Measurements from ENCODE around the gene INMT. TPM values are rescaled to one million over a fixed set of nuclear protein-coding genes. Genes with fewer than 3 reads are reported as not detected.

The INMT gene
- total and polyA plus RNA-seq, 2 experiments from 2014 or later = 0.98 to 4.9 TPM

- Histone ChIP-seq H3K27ac (peak within 1 kb of the TSS; percentile 44), H3K27me3 (no peaks in the 10 kb centered on the region), H3K4me1 (ENCODE audit: low read depth) (no peaks in the 10 kb centered on the region), H3K4me3 (peak within 1 kb of the TSS; percentile 82), H3K9me3 (ENCODE audit: low read depth) (no peaks in the 10 kb centered on the region), H3K36me3 (no peaks in the 10 kb centered on the region)
- DNase-seq (ENCODE audit: low read depth in 1 of 2, low spot score in 1 of 2) = peak; percentile 81 to 91
- no peak for TF ChIP-seq CTCF (IDR thresholded peaks at IDR 0.05; ENCODE audit: low read depth, low read length)
These were observed 19.4 kb downstream of the INMT start, which contains the start of gene MINDY4 for GRCh38 chr7:30771174-30771879. MINDY4 (plus strand) TSS chr7:30771417; CDS start chr7:30771494, 77 bp downstream.

GRCh38 chr7:30771880-30772425 is 20.0 kb downstream of the INMT start:
- DNase-seq (ENCODE audit: low read depth in 1 of 2, low spot score in 1 of 2) = no peak
- Histone ChIP-seq H3K27me3 (no peaks in the 10 kb centered on the region), H3K36me3 (no peaks in the 10 kb centered on the region), H3K4me1 (ENCODE audit: low read depth) (no peaks in the 10 kb centered on the region), H3K9me3 (ENCODE audit: low read depth) (no peaks in the 10 kb centered on the region), H3K27ac (peak overlapping the region; percentile 44), H3K4me3 (peak overlapping the region; percentile 82)
- no peak for TF ChIP-seq CTCF (IDR thresholded peaks at IDR 0.05; ENCODE audit: low read depth, low read length)

- Histone ChIP-seq H3K4me1 (ENCODE audit: low read depth) (no peaks in the 10 kb centered on the region), H3K27me3 (no peaks in the 10 kb centered on the region), H3K36me3 (no peaks in the 10 kb centered on the region), H3K9me3 (ENCODE audit: low read depth) (no peaks in the 10 kb centered on the region), H3K27ac (no peak overlapping the region), H3K4me3 (no peak overlapping the region)
- TF ChIP-seq CTCF (IDR thresholded peaks at IDR 0.05; ENCODE audit: low read depth, low read length) = no peak
- no peak for DNase-seq (ENCODE audit: low read depth in 1 of 2, low spot score in 1 of 2)
These were observed 21.0 kb downstream of the INMT start for GRCh38 chr7:30772984-30773383.

- Histone ChIP-seq H3K36me3 (no peaks in the 10 kb centered on the region), H3K9me3 (ENCODE audit: low read depth) (no peaks in the 10 kb centered on the region), H3K27ac (no peak overlapping the region), H3K4me3 (no peak overlapping the region), H3K4me1 (ENCODE audit: low read depth) (peaks cover 10% of the 10 kb centered on the region), H3K27me3 (no peaks in the 10 kb centered on the region)
- TF ChIP-seq CTCF (IDR thresholded peaks at IDR 0.05; ENCODE audit: low read depth, low read length) = no peak
- no peak for DNase-seq (ENCODE audit: low read depth in 1 of 2, low spot score in 1 of 2)
These were observed 24.1 kb downstream of the INMT start for GRCh38 chr7:30775992-30776391.

GRCh38 chr7:30776971-30777370 is 25.0 kb downstream of the INMT start:
- no peak for TF ChIP-seq CTCF (IDR thresholded peaks at IDR 0.05; ENCODE audit: low read depth, low read length)
- H3K9me3 ChIP-seq (ENCODE audit: low read depth) = no peaks in the 10 kb centered on the region
- H3K27ac ChIP-seq = no peak overlapping the region
- no peaks in the 10 kb centered on the region for H3K27me3 ChIP-seq
- DNase-seq (ENCODE audit: low read depth in 1 of 2, low spot score in 1 of 2) = peak in 1 of 2 donors; percentile 52
- H3K4me3 ChIP-seq = no peak overlapping the region
- H3K36me3 ChIP-seq = no peaks in the 10 kb centered on the region
- peaks cover 10% of the 10 kb centered on the region for H3K4me1 ChIP-seq (ENCODE audit: low read depth)

Measured in cardiac muscle cell (in vitro differentiated cells and primary cell).